Neuronal stem cell (in vitro differentiated cells): Measurements from ENCODE around the gene MTG1.
"Not testable (repeated sequence)": the region's sequence is repeated elsewhere in the genome, so short reads cannot be mapped to it uniquely, and the experiment has no call there.

ENCODE experiments used
- DNase-seq: peaks from one replicate; pipeline ENCODE4 v3.0.0-alpha.2; 2013; ENCODE audit warnings: low spot score
- H2AFZ ChIP-seq: one replicate; pipeline ENCODE4 v1.6.1; 2013; ENCODE audit warnings: mild to moderate bottlenecking, low read length, inconsistent platforms
- H2AK5ac ChIP-seq: 2 replicates; pipeline ENCODE4 v1.6.1; 2013; ENCODE audit warnings: low read depth, mild to moderate bottlenecking, inconsistent platforms, low read length, moderate library complexity, mixed read lengths
- H2BK120ac ChIP-seq: 2 replicates; pipeline ENCODE4 v1.6.1; 2013; ENCODE audit warnings: low read depth, mild to moderate bottlenecking, inconsistent platforms, low read length, moderate library complexity, mixed read lengths
- H2BK12ac ChIP-seq: one replicate; pipeline ENCODE4 v1.6.1; 2013; ENCODE audit warnings: low read length, inconsistent platforms
- H2BK15ac ChIP-seq: 2 replicates; pipeline ENCODE4 v1.6.1; 2013; ENCODE audit warnings: mild to moderate bottlenecking, low read length, inconsistent platforms, mixed read lengths
- H2BK5ac ChIP-seq: one replicate; pipeline ENCODE4 v1.6.1; 2013; ENCODE audit warnings: inconsistent platforms, mild to moderate bottlenecking, low read length, moderate library complexity
- H3K14ac ChIP-seq: one replicate; pipeline ENCODE4 v1.6.1; 2013; ENCODE audit warnings: low read length, inconsistent platforms
- H3K18ac ChIP-seq: 2 replicates; pipeline ENCODE4 v1.6.1; 2013; ENCODE audit warnings: low read length, inconsistent platforms
- H3K23ac ChIP-seq: 2 replicates; pipeline ENCODE4 v1.6.1; 2013; ENCODE audit warnings: low read depth, mild to moderate bottlenecking, mixed read lengths, low read length, inconsistent platforms; ENCODE audit not compliant: poor library complexity
- H3K27ac ChIP-seq: replicated peaks from 3 replicates; pipeline ENCODE4 v1.5.1; 2013; ENCODE audit warnings: low read length, inconsistent platforms
- H3K27me3 ChIP-seq, 3 experiments: 2 replicates each; pipeline ENCODE4 v1.6.1; 2013; ENCODE audit warnings: low read length in 3 of 3, mild to moderate bottlenecking in 2 of 3, inconsistent platforms in 1 of 3, low read depth in 1 of 3, mixed read lengths in 1 of 3, moderate library complexity in 1 of 3; ENCODE audit not compliant: control insufficient read depth in 3 of 3, insufficient read depth in 3 of 3
- H3K36me3 ChIP-seq, 2 donors: replicated peaks in 1 of 2; 2 replicates each; pipeline ENCODE4 v1.6.1; 2013; ENCODE audit warnings: low read length in 2 of 2; ENCODE audit not compliant: control insufficient read depth in 2 of 2, insufficient read depth in 2 of 2
- H3K4ac ChIP-seq: 2 replicates; pipeline ENCODE4 v1.6.1; 2013; ENCODE audit warnings: inconsistent platforms, mild to moderate bottlenecking, low read length, moderate library complexity
- H3K4me1 ChIP-seq, 2 donors: 1 replicate in 1 of 2; 2 replicates in 1 of 2; pipeline ENCODE4 v1.6.1; 2013; ENCODE audit warnings: low read length in 2 of 2, low read depth in 1 of 2; ENCODE audit not compliant: control insufficient read depth in 2 of 2, insufficient read depth in 1 of 2
- H3K4me2 ChIP-seq: one replicate; pipeline ENCODE4 v1.6.1; 2013; ENCODE audit warnings: mild to moderate bottlenecking, low read length, inconsistent platforms; ENCODE audit not compliant: insufficient read depth, poor library complexity, severe bottlenecking
- H3K4me3 ChIP-seq, 2 donors: 2 replicates each; pipeline ENCODE4 v1.5.1; 2013; ENCODE audit warnings: low read length in 2 of 2, mild to moderate bottlenecking in 2 of 2, inconsistent platforms in 1 of 2, moderate library complexity in 1 of 2
- H3K79me1 ChIP-seq: one replicate; pipeline ENCODE4 v1.6.1; 2013; ENCODE audit warnings: low read depth, mild to moderate bottlenecking, inconsistent platforms, low read length, moderate library complexity
- H3K9ac ChIP-seq: one replicate; pipeline ENCODE4 v1.6.1; 2013; ENCODE audit warnings: mild to moderate bottlenecking, low read depth, low read length, inconsistent platforms; ENCODE audit not compliant: poor library complexity
- H3K9me3 ChIP-seq, 2 donors: replicated peaks in 1 of 2; 2 replicates each; pipeline versions ENCODE3 to v1.6.1; 2013; ENCODE audit warnings: low read length in 2 of 2, mild to moderate bottlenecking in 2 of 2, inconsistent platforms in 1 of 2, low read depth in 1 of 2, mixed read lengths in 1 of 2, moderate library complexity in 1 of 2; ENCODE audit not compliant: control insufficient read depth in 2 of 2, insufficient read depth in 1 of 2
- H4K8ac ChIP-seq: one replicate; pipeline ENCODE4 v1.6.1; 2013; ENCODE audit warnings: low read depth, mild to moderate bottlenecking, inconsistent platforms, low read length, moderate library complexity
- H4K91ac ChIP-seq: one replicate; pipeline ENCODE4 v1.6.1; 2013; ENCODE audit warnings: low read length, low read depth, mild to moderate bottlenecking, inconsistent platforms; ENCODE audit not compliant: poor library complexity
- WGBS, 2 donors: extraction: QIAGEN DNeasy Blood & Tissue Kit; methylation state at CpG; one replicate each; pipeline ENCODE4 v1.1.7; 2013; ENCODE audit warnings: missing lambda C conversion rate in 2 of 2, mixed read lengths in 1 of 2; ENCODE audit not compliant: insufficient read length in 2 of 2, insufficient replicate concordance in 1 of 2; ENCODE audit errors: extremely low coverage in 2 of 2; 5-methylcytosine and 5-hydroxymethylcytosine counted together

MTG1 gene

DNA sequence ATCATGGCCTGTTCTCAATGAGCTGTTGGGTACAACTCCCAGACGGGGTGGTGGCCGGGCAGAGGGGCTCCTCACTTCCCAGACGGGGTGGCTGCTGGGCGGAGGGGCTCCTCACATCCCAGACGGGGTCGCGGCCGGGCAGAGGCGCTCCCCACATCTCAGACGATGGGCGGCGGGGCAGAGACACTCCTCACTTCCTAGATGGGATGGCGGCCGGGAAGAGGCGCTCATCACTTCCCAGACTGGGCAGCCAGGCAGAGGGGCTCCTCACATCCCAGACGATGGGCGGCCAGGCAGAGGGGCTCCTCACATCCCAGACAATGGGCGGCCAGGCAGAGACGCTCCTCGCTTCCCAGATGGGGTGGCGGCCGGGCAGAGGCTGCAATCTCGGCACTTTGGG, 20.4 kb downstream of the MTG1 start:
- not testable (repeated sequence) for H2BK120ac ChIP-seq, H3K9ac ChIP-seq, H3K79me1 ChIP-seq, H2AK5ac ChIP-seq, H2AFZ ChIP-seq, H3K23ac ChIP-seq, H3K27me3 ChIP-seq, H3K18ac ChIP-seq, H4K8ac ChIP-seq, H4K91ac ChIP-seq, H3K4me2 ChIP-seq, DNase-seq, H3K27ac ChIP-seq, H3K4ac ChIP-seq, H3K4me3 ChIP-seq, H2BK5ac ChIP-seq, H2BK15ac ChIP-seq, H3K14ac ChIP-seq, H3K4me1 ChIP-seq, H2BK12ac ChIP-seq
- WGBS, 2 donors = no CpG with 5 or more reads among the region's 23 CpGs
- H3K36me3 ChIP-seq = peaks cover 23 to 70% of the 10 kb centered on the region in 2 donors
- H3K9me3 ChIP-seq = peaks cover 10 to 47% of the 10 kb centered on the region in 2 donors

DNA sequence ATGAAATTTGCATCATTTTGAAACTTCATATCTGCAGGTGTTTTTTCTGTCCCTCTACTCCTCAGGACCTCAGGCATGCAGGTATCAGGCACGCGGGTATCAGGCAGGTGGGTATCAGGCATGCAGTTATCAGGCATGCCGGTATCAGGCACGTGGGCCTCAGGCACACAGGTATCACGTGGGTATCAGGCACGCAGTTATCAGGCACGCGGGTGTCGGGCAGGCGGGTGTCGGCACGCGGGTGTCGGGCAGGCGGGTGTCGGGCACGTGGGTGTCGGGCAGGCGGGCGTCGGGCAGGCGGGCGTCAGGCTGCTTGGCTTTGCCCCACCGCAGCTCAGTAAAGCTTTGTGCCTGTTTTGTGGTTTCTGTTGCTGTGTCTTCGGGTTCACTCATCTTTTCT, 21.8 kb downstream of the MTG1 start:
- peaks cover 10 to 33% of the 10 kb centered on the region in 2 donors for H3K9me3 ChIP-seq
- no peak overlapping the region for H3K14ac ChIP-seq
- peaks cover 24 to 70% of the 10 kb centered on the region in 2 donors for H3K36me3 ChIP-seq
- WGBS, 2 donors = no CpG with 5 or more reads among the region's 25 CpGs
- no peak overlapping the region for H2BK12ac ChIP-seq
- no peaks in the 10 kb centered on the region for H3K27me3 ChIP-seq
- H2BK5ac ChIP-seq = no peak overlapping the region
- H2BK15ac ChIP-seq = no peak overlapping the region
- no peak overlapping the region for H4K91ac ChIP-seq
- no peak overlapping the region for H4K8ac ChIP-seq
- no peak for DNase-seq
- H2BK120ac ChIP-seq = no peak overlapping the region
- H3K9ac ChIP-seq = no peak overlapping the region
- H2AK5ac ChIP-seq = no peak overlapping the region
- H3K4ac ChIP-seq = no peak overlapping the region
- H3K4me1 ChIP-seq = no peaks in the 10 kb centered on the region
- peaks cover 2% of the 10 kb centered on the region for H3K79me1 ChIP-seq
- H3K27ac ChIP-seq = no peak overlapping the region
- no peak overlapping the region for H3K4me3 ChIP-seq
- H3K23ac ChIP-seq = peak overlapping the region; percentile 32
- no peak overlapping the region for H3K18ac ChIP-seq
- no peak overlapping the region for H2AFZ ChIP-seq
- no peak overlapping the region for H3K4me2 ChIP-seq

DNA sequence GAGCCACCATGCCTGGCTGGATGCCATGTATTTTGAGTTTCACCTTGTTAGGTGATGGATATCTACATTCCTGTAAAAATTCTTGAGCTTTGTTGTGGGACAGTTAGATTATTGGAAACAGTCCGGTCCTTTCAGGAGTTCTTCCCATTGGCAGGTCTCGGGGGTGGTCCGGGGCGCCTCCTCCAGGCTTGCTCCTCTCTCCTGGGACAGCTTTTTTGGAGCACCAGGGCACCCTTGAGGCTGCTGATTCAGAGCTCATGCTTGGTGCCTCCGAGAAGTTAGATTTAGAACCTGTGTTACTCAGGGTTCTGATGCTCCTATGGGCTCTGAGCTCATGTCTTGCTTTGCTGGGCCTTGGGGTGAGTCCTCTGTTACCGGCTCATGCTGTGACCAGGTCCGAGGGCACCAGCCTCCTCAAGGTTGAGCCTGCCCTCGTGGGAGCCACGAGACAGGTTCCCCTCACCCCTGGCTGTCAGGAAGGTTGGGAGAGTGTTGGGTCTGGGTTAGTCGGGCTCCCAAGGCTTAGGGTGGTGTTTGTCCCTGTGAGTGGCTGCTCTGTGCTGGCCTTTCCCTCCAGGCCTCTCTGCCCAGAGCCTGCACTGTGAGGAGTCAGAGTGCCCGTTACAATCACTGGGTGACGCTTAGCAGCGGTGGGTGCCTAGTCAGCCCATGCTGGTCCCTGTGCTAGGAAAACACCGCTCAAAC, 24.5 kb downstream of the MTG1 start:
- WGBS, 2 donors = no CpG with 5 or more reads among the region's 14 CpGs
- Histone ChIP-seq H3K4me1 (no peaks in the 10 kb centered on the region), H3K14ac (peak overlapping the region; percentile 14), H2AK5ac (no peak overlapping the region), H4K8ac (no peak overlapping the region), H3K18ac (no peak overlapping the region), H3K27ac (no peak overlapping the region), H3K36me3 (peaks cover 22 to 52% of the 10 kb centered on the region in 2 donors), H3K4me2 (no peak overlapping the region), H2BK5ac (no peak overlapping the region), H4K91ac (no peak overlapping the region), H3K9ac (no peak overlapping the region), H3K79me1 (peaks cover 2% of the 10 kb centered on the region), H2BK15ac (no peak overlapping the region), H3K4me3 (no peak overlapping the region), H3K4ac (no peak overlapping the region), H2BK120ac (no peak overlapping the region), H3K23ac (no peak overlapping the region), H3K9me3 (peaks cover 4 to 10% of the 10 kb centered on the region in 2 donors), H2BK12ac (no peak overlapping the region), H2AFZ (no peak overlapping the region), H3K27me3 (peaks cover 0 to 6% (median 0%) of the 10 kb centered on the region in 3 experiments)
- DNase-seq = no peak

DNA sequence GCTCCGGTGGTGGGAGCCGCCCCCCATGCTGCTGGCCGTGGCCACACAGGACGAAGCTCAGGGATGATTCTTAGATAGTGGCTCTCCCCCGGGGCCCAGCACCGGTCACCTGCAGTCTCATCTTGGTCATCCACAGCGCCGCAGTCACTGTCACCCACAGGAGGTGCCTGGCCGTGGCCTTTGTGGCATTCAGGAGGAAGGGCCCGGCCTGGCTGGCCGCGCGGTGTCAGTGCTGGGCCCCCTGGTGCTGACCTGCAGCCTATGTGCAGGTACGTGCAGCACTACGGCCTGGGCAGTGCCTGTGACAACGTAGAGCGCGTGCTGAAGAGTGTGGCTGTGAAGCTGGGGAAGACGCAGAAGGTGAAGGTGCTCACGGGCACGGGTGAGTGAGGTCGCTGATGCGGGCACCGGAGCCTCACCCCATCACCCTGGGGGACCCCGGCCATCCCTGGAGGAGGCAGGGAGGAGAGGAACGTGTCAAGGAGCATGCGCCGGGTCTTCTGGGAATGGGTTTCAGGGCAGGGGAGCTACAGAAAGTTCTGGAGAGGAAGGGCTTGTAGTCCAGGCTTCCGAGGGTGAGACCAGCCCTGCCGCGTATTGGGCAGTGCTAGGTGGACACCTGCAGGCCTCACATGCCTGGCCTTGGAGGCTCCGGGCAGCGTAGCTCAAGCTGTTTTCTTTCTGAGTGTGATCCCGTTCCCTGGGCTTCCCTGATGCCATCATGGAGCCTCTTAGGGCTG, 25.4 kb downstream of the MTG1 start:
- Histone ChIP-seq H3K14ac (peak overlapping the region; percentile 75), H2AFZ (no peak overlapping the region), H4K91ac (no peak overlapping the region), H3K27me3 (peaks cover 0 to 6% (median 0%) of the 10 kb centered on the region in 3 experiments), H3K4ac (no peak overlapping the region), H3K4me1 (no peaks in the 10 kb centered on the region), H2BK5ac (no peak overlapping the region), H3K27ac (no peak overlapping the region), H3K4me3 (no peak overlapping the region), H2AK5ac (no peak overlapping the region), H4K8ac (no peak overlapping the region), H3K79me1 (peaks cover 2% of the 10 kb centered on the region), H3K23ac (peak overlapping the region; percentile 90), H3K36me3 (peaks cover 22 to 48% of the 10 kb centered on the region in 2 donors), H3K9me3 (peaks cover 4 to 10% of the 10 kb centered on the region in 2 donors), H2BK120ac (no peak overlapping the region), H2BK15ac (no peak overlapping the region), H3K9ac (peak overlapping the region; percentile 10), H3K18ac (peak overlapping the region; percentile 54), H2BK12ac (no peak overlapping the region), H3K4me2 (no peak overlapping the region)
- WGBS, 2 donors = no CpG with 5 or more reads among the region's 34 CpGs
- DNase-seq = no peak
